Loucy (cell line): ENCODE measurements around the gene SEC16A.

Experiments
- H2AFZ ChIP-seq: fragments of 200-600 bp; sonication (generic); 2 replicates; pipeline ENCODE4 v1.6.0; 2016; ENCODE audit warnings: antibody characterized with exemption, mild to moderate bottlenecking, low read length, moderate library complexity
- H3F3A ChIP-seq: fragments of 200-600 bp; 2 replicates; pipeline ENCODE4 v1.6.0; 2016; ENCODE audit warnings: antibody characterized with exemption, low read depth, mild to moderate bottlenecking
- H3K27me3 ChIP-seq: fragments of 200-600 bp; sonication (generic); 2 replicates; pipeline ENCODE4 v1.6.1; 2014; ENCODE audit warnings: low read length, mild to moderate bottlenecking; ENCODE audit not compliant: insufficient read depth, poor library complexity, severe bottlenecking
- H3K36me3 ChIP-seq: fragments of 200-600 bp; sonication (generic); 2 replicates; pipeline ENCODE4 v1.6.1; 2016; ENCODE audit warnings: low read length; ENCODE audit not compliant: insufficient read depth
- H3K4me1 ChIP-seq: fragments of 200-600 bp; sonication (generic); 2 replicates; pipeline ENCODE4 v1.5.1; 2014; ENCODE audit warnings: low read length, mild to moderate bottlenecking; ENCODE audit not compliant: insufficient read depth, poor library complexity, severe bottlenecking
- H3K4me2 ChIP-seq: fragments of 200-600 bp; sonication (generic); 2 replicates; pipeline ENCODE4 v1.6.0; 2014; ENCODE audit warnings: antibody characterized with exemption, low read length, low read depth, mild to moderate bottlenecking; ENCODE audit not compliant: poor library complexity, severe bottlenecking
- H3K4me3 ChIP-seq: fragments of 200-600 bp; sonication (generic); 2 replicates; pipeline ENCODE4 v1.5.1; 2014; ENCODE audit warnings: low read length, mild to moderate bottlenecking, mixed read lengths; ENCODE audit not compliant: poor library complexity, severe bottlenecking
- H3K79me2 ChIP-seq: fragments of 200-600 bp; sonication (generic); 2 replicates; pipeline ENCODE4 v1.6.1; 2014; ENCODE audit warnings: low read length; ENCODE audit not compliant: insufficient read depth
- H3K9ac ChIP-seq: fragments of 200-600 bp; sonication (generic); 2 replicates; pipeline ENCODE4 v1.6.0; 2014; ENCODE audit warnings: mild to moderate bottlenecking, low read depth, low read length, moderate library complexity; ENCODE audit not compliant: poor library complexity, severe bottlenecking
- H3K9me2 ChIP-seq: fragments of 200-600 bp; sonication (generic); replicated peaks from 2 replicates; pipeline ENCODE4 v1.6.1; 2016; ENCODE audit warnings: low read depth, low read length, mixed read lengths
- H3K9me3 ChIP-seq: fragments of 200-600 bp; sonication (generic); 2 replicates; pipeline ENCODE4 v1.6.1; 2014; ENCODE audit warnings: mild to moderate bottlenecking, antibody characterized with exemption, low read length, low read depth; ENCODE audit not compliant: insufficient read depth
- H4K20me1 ChIP-seq: fragments of 200-600 bp; sonication (generic); 2 replicates; pipeline ENCODE4 v1.6.0; 2014; ENCODE audit warnings: antibody characterized with exemption, low read length, mild to moderate bottlenecking; ENCODE audit not compliant: insufficient read depth, poor library complexity, severe bottlenecking
- EZH2phosphoT487 ChIP-seq: fragments of 200-600 bp; IDR thresholded peaks from 2 replicates; pipeline ENCODE4 v1.6.1; 2018; ENCODE audit warnings: antibody characterized with exemption, mild to moderate bottlenecking, moderate library complexity, borderline replicate concordance
- TF ChIP-seq, protein P1 (sequence below): fragments of 200-600 bp; sonication (generic); conservative IDR thresholded peaks from 2 replicates; pipeline ENCODE4 v1.5.1; 2014; ENCODE audit warnings: mild to moderate bottlenecking, antibody characterized with exemption, low read length

The SEC16A gene

DNA sequence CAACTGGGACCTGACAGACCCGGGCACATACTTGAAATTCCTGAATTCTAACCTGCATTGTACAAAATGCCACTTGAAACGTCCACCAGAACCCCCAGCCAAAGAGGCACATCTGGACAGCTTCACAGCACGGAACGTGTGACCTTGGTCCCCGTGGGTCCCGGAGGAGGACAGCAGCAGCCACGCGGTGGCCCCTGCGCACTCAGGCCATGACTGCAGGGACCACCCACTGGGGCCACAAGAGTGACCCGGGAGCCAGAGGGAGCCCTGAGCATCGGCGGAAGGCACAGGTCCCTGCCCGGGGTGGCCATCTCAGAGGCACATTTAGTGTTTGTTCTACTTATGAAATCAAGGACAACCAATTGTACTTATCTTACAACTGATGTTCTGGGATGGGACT lies 80.8 kb downstream of the SEC16A start:
- Histone ChIP-seq H4K20me1 (peaks cover 20% of the 10 kb centered on the region), H3K36me3 (peaks cover 5% of the 10 kb centered on the region; the same call in 1 of the 2 replicates), H3K4me1 (peaks cover 47% of the 10 kb centered on the region)

DNA sequence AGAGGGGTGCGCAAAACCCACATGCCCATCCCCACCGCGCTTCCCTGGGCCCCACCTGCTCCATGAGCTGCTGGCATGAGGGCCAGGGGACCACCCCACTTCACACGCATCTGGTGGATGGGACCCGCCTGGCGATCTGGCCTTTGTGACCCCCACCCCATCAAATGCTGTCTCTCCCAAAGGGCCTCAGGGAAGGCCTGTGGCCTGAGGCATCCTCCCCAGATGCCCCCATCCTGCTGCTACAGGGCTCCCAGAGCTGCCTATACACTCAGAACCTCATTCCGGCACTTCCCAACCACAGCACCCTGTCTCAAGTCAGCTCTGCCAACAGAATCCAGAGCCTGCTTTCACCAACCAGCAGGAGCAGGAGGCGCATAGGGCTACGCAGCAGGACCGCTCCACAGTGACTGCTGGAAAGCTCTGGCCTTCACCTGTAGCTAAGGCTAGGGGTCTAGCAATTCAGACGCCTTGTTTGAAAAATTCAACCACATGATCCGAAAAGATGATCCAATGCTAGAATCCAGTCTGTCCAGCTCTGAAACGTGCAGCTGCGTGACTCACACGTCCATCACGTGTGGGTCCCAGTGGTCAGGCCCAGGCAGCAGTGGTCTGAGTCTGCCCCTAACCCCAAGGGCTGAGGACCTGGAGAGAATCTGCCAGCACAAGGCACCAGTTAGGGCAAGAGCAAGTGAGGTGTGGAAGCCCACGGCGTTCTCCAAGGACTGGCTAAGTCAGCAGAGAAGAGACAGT lies 81.5 kb downstream of the SEC16A start:
- H3K9me3 ChIP-seq = no peaks in the 10 kb centered on the region
- no peak overlapping the region for H3K4me2 ChIP-seq
- H3K79me2 ChIP-seq = peaks cover 30% of the 10 kb centered on the region
- H3K4me1 ChIP-seq = peaks cover 47% of the 10 kb centered on the region
- H3K4me3 ChIP-seq = no peak overlapping the region
- no peaks in the 10 kb centered on the region for H3K27me3 ChIP-seq
- peaks cover 21% of the 10 kb centered on the region for H4K20me1 ChIP-seq
- 0 out of 2 replicates have a peak, but pooled peaks cover 4% of the 10 kb centered on the region for H3F3A ChIP-seq
- H3K9ac ChIP-seq = peak overlapping the region; percentile 75
- no peaks in the 10 kb centered on the region for H3K9me2 ChIP-seq
- H3K36me3 ChIP-seq = peaks cover 3% of the 10 kb centered on the region; the same call in 1 of the 2 replicates
- H2AFZ ChIP-seq = no peak overlapping the region
- no peak for TF ChIP-seq EZH2phosphoT487
- TF ChIP-seq, protein P1, sequence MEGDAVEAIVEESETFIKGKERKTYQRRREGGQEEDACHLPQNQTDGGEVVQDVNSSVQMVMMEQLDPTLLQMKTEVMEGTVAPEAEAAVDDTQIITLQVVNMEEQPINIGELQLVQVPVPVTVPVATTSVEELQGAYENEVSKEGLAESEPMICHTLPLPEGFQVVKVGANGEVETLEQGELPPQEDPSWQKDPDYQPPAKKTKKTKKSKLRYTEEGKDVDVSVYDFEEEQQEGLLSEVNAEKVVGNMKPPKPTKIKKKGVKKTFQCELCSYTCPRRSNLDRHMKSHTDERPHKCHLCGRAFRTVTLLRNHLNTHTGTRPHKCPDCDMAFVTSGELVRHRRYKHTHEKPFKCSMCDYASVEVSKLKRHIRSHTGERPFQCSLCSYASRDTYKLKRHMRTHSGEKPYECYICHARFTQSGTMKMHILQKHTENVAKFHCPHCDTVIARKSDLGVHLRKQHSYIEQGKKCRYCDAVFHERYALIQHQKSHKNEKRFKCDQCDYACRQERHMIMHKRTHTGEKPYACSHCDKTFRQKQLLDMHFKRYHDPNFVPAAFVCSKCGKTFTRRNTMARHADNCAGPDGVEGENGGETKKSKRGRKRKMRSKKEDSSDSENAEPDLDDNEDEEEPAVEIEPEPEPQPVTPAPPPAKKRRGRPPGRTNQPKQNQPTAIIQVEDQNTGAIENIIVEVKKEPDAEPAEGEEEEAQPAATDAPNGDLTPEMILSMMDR = no peak

More for the DNA sequence above, 80.8 kb downstream of the SEC16A start:
- H3K27me3 ChIP-seq = no peaks in the 10 kb centered on the region
- no peaks in the 10 kb centered on the region for H3K9me2 ChIP-seq
- H3K4me3 ChIP-seq = no peak overlapping the region
- H3K9me3 ChIP-seq = no peaks in the 10 kb centered on the region
- 0 out of 2 replicates have a peak, but pooled peaks cover 4% of the 10 kb centered on the region for H3F3A ChIP-seq
- H3K79me2 ChIP-seq = peaks cover 31% of the 10 kb centered on the region
- H3K9ac ChIP-seq = no peak overlapping the region
- TF ChIP-seq, protein P1 = no peak
- no peak for TF ChIP-seq EZH2phosphoT487
- H3K4me2 ChIP-seq = no peak overlapping the region
- H2AFZ ChIP-seq = no peak overlapping the region

DNA sequence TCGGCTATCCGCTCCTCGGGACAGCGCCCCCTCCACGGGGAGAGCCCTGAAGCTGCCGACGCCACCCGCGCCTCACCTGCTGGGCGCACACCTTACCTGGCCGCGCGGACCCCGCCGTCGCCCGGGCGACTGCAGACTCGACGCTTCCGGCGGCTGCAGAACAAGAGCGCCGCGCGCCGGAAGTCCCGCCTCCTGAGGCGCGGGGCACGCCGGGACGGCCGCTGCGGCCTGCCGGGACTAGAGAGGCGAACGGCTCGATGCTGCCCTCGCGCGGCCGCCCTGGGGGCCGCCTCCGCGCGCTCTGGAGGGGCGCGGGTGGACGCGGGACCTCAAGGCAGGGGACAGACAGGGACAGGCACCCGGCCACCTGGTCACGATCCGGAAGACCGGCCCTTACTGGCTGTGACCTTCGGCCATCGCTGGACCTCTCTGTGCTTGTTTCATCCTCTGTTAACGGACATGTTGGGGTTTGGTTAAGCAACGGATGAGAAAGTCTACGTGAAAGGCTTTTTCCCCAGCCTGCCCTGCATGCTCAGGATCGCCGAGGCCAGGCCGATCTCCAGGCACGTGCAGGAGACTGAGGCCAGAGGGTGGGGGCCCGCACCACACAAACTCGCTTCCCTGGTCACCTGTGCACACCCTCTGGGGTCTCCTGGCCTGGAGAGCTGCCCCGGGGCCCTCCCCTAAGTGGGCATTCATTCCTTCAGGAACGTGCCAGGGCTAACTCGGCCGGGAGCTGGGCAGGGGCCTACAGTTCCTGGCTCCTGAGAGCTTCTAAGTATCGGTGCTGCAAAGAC lies 82.6 kb downstream of the SEC16A start, which contains the start of gene SNAPC4:
Gene SNAPC4, minus strand, starts transcription at position 133 of the 797 bp plus-strand sequence. CDS start 1,742 bp downstream, outside the sequence.
- H4K20me1 ChIP-seq = peaks cover 21% of the 10 kb centered on the region
- H3F3A ChIP-seq = 0 out of 2 replicates have a peak, but pooled peaks cover 4% of the 10 kb centered on the region
- H3K27me3 ChIP-seq = no peaks in the 10 kb centered on the region
- H3K36me3 ChIP-seq = peaks cover 15% of the 10 kb centered on the region; the same call in 1 of the 2 replicates
- peak within 1 kb of the TSS; percentile 79 for H2AFZ ChIP-seq
- TF ChIP-seq EZH2phosphoT487 = no peak
- TF ChIP-seq, protein P1 = peak; percentile 78
- peak within 1 kb of the TSS; percentile 90 for H3K4me3 ChIP-seq
- peaks cover 40% of the 10 kb centered on the region for H3K4me1 ChIP-seq
- no peaks in the 10 kb centered on the region for H3K9me3 ChIP-seq
- peak within 1 kb of the TSS; percentile 75 for H3K9ac ChIP-seq
- H3K79me2 ChIP-seq = peaks cover 30% of the 10 kb centered on the region
- H3K4me2 ChIP-seq = peak within 1 kb of the TSS; percentile 85
- H3K9me2 ChIP-seq = no peaks in the 10 kb centered on the region
